T-cell (primary cell): ENCODE results near the gene SVOP. TPM values are rescaled to one million over a fixed set of nuclear protein-coding genes. Genes with fewer than 3 reads are reported as not detected.

Experiments used
- ATAC-seq, 4 experiments: fragments of 200-7000 bp in 3 of 4; fragments of 150-1000 bp in 1 of 4; cut with Tn5 transposase; replicated peaks in 1 of 4; 1 replicate in 3 of 4; 2 replicates in 1 of 4; pipeline ENCODE4 v1.10.0; 2021; ENCODE audit warnings: moderate library complexity in 3 of 4, mild to moderate bottlenecking in 2 of 4, moderate number of reproducible peaks in 1 of 4
- CTCF ChIA-PET, 2 donors: fragments of 300-600 bp; sonication (Branson Sonifier 250); formaldehyde crosslinking; loops; one replicate each; lab custom pipeline; 2022; ENCODE audit warnings: antibody characterized with exemption in 2 of 2; lab: Charles Lee
- POLR2A ChIA-PET, 2 donors: fragments of 300-600 bp; sonication (Branson Sonifier 250); formaldehyde crosslinking; loops; one replicate each; lab custom pipeline; 2022; ENCODE audit warnings: antibody characterized with exemption in 2 of 2; lab: Charles Lee
- DNase-seq, 35 experiments: peaks; one replicate each; pipeline versions ENCODE4 v3.0.0 to v3.0.0-alpha.2; 2013 to 2023
- H3K27ac ChIP-seq: one replicate; pipeline ENCODE4 v1.5.1; 2013; ENCODE audit warnings: low read length
- H3K27me3 ChIP-seq, 2 experiments: replicated peaks in 1 of 2; 1 replicate in 1 of 2; 2 replicates in 1 of 2; pipeline versions ENCODE4 v1.6.1 to v1.7.0; 2013; ENCODE audit warnings: low read length in 1 of 2, mixed read lengths in 1 of 2; ENCODE audit not compliant: control insufficient read depth in 2 of 2, insufficient read depth in 2 of 2; ENCODE audit errors: extremely low read depth in 1 of 2
- H3K36me3 ChIP-seq, 2 donors: 1 replicate in 1 of 2; 2 replicates in 1 of 2; pipeline versions ENCODE4 v1.6.1 to v1.7.0; 2013; ENCODE audit warnings: low read length in 1 of 2; ENCODE audit not compliant: control insufficient read depth in 2 of 2, insufficient read depth in 1 of 2; ENCODE audit errors: extremely low read depth in 1 of 2
- H3K4me1 ChIP-seq, 2 experiments: 1 replicate in 1 of 2; 2 replicates in 1 of 2; pipeline versions ENCODE4 v1.6.1 to v1.7.0; 2013; ENCODE audit warnings: low read length in 2 of 2, mixed read lengths in 1 of 2; ENCODE audit not compliant: insufficient read depth in 2 of 2, control insufficient read depth in 1 of 2; ENCODE audit errors: extremely low read depth in 1 of 2
- H3K4me3 ChIP-seq, 2 donors: 1 replicate in 1 of 2; 2 replicates in 1 of 2; pipeline versions ENCODE4 v1.5.1 to v1.7.0; 2013; ENCODE audit warnings: mild to moderate bottlenecking in 2 of 2, low read length in 1 of 2, moderate library complexity in 1 of 2; ENCODE audit not compliant: control insufficient read depth in 1 of 2; ENCODE audit errors: extremely low read depth in 1 of 2
- H3K9me3 ChIP-seq: 2 replicates; pipeline ENCODE4 v1.7.0; 2013
- H3K27ac Mint-ChIP-seq, 2 donors: one replicate each; pipeline ENCODE4 v1.8.0; 2020 to 2021; ENCODE audit warnings: mild to moderate bottlenecking in 2 of 2, mixed read lengths in 2 of 2
- H3K27me3 Mint-ChIP-seq, 2 donors: one replicate each; pipeline ENCODE4 v1.8.0; 2021 to 2022; ENCODE audit warnings: mixed read lengths in 2 of 2
- H3K36me3 Mint-ChIP-seq: one replicate; pipeline ENCODE4 v1.8.0; 2021; ENCODE audit warnings: mixed read lengths
- H3K4me1 Mint-ChIP-seq, 3 donors: one replicate each; pipeline ENCODE4 v1.8.0; 2020 to 2022; ENCODE audit warnings: mixed read lengths in 3 of 3, mild to moderate bottlenecking in 1 of 3
- H3K4me3 Mint-ChIP-seq, 3 donors: one replicate each; pipeline ENCODE4 v1.8.0; 2020 to 2022; ENCODE audit warnings: mild to moderate bottlenecking in 3 of 3, mixed read lengths in 3 of 3, moderate library complexity in 3 of 3
- H3K9me3 Mint-ChIP-seq, 3 donors: one replicate each; pipeline ENCODE4 v1.8.0; 2020 to 2022; ENCODE audit warnings: mixed read lengths in 3 of 3
- WGBS: methylation state at CpG from one replicate; pipeline ENCODE4 v1.1.5; 2013; ENCODE audit warnings: missing lambda C conversion rate; ENCODE audit not compliant: insufficient coverage; 5-methylcytosine and 5-hydroxymethylcytosine counted together
- total RNA-seq, 35 experiments: library from RNA in 6 of 35; stranded (reverse) in 6 of 35; fragments of 120-200 nt in 1 of 35; gene quantifications; one replicate each; pipeline versions ENCODE4 v1.2.1 to v1.2.4 and lab custom pipeline; 2013 to 2026

Gene SVOP
- total RNA-seq, 5 donors from 2014 or later (not counting 1 experiment from before 2014, with no cell fraction given): not detected

DNA sequence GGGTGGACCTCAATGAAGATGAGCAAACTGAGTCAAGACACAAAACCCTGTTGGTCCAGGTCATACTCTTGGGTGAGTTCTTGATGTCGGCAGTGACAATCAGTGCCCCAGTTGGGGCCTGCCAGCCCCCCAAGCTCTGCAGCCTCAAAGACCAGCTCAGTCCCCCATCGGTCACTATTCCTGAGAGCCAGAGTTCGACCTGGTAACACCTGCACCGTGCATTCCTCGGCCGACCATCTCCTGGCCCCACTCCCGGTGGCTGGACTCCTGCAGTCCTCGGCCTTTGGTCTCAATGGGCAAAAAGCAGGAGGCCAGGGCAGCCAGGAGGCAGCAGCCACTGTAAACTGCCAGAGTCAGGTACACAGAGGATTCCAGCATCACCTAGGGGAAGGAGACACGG, 108.5 kb downstream of the SVOP start:
- H3K27me3 Mint-ChIP-seq: peaks cover 5 to 11% of the 10 kb centered on the region in 2 donors
- H3K4me1 ChIP-seq: no peaks in the 10 kb centered on the region
- CTCF ChIA-PET: no interaction called here
- no peak overlapping the region for H3K27ac ChIP-seq
- H3K9me3 Mint-ChIP-seq: no peaks in the 10 kb centered on the region
- no peak overlapping the region for H3K4me3 ChIP-seq
- H3K27ac Mint-ChIP-seq: no peak overlapping the region
- no peak overlapping the region for H3K4me3 Mint-ChIP-seq
- ATAC-seq (no peak), DNase-seq (no peak)
- H3K36me3 Mint-ChIP-seq: no peaks in the 10 kb centered on the region
- POLR2A ChIA-PET: no interaction called here
- 90% methylated on average over 8 of the region's 9 CpGs for WGBS
- H3K4me1 Mint-ChIP-seq: peaks cover 0 to 6% (median 0%) of the 10 kb centered on the region in 3 donors
- no peaks in the 10 kb centered on the region for H3K36me3 ChIP-seq
- no peaks in the 10 kb centered on the region for H3K9me3 ChIP-seq
- peaks cover 0 to 21% of the 10 kb centered on the region in 2 experiments for H3K27me3 ChIP-seq

GRCh38 chr12:108911915-108912314, 109.0 kb downstream of the SVOP start:
- 79% methylated on average over 3 of the region's 6 CpGs for WGBS
- no peaks in the 10 kb centered on the region for H3K9me3 ChIP-seq
- H3K27ac ChIP-seq: no peak overlapping the region
- no peak overlapping the region for H3K4me3 ChIP-seq
- H3K4me3 Mint-ChIP-seq: no peak overlapping the region
- H3K27me3 Mint-ChIP-seq: peaks cover 9 to 15% of the 10 kb centered on the region in 2 donors
- CTCF ChIA-PET: no interaction called here
- no peaks in the 10 kb centered on the region for H3K4me1 ChIP-seq
- DNase-seq (no peak), ATAC-seq (no peak)
- no peaks in the 10 kb centered on the region for H3K36me3 Mint-ChIP-seq
- no peaks in the 10 kb centered on the region for H3K9me3 Mint-ChIP-seq
- POLR2A ChIA-PET: no interaction called here
- no peaks in the 10 kb centered on the region for H3K36me3 ChIP-seq
- peaks cover 0 to 25% of the 10 kb centered on the region in 2 experiments for H3K27me3 ChIP-seq
- H3K4me1 Mint-ChIP-seq: peaks cover 0 to 6% (median 0%) of the 10 kb centered on the region in 3 donors
- no peak overlapping the region for H3K27ac Mint-ChIP-seq

DNA sequence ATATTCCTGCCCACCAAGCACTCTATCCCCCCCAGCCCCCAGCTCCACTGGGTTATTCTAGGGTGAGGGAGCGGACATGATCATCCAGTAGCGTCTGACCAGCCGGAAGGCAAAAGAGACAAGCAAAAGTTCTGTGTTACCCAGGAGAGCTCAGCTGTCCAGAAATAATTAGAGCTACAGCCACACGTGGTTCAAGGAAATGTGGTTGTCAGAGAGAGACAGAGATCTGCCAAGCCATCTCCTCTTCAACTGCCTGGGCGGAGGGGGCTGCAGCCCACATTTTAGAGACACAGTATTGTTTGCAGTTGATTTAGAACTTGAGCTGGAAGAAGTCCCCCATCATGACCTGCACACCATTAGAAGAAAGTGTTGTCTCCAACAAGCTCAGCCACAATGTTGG, 110.5 kb downstream of the SVOP start:
- no peaks in the 10 kb centered on the region for H3K4me1 ChIP-seq
- H3K36me3 ChIP-seq: no peaks in the 10 kb centered on the region
- ATAC-seq (no peak), DNase-seq (no peak)
- no peak overlapping the region for H3K4me3 Mint-ChIP-seq
- H3K4me1 Mint-ChIP-seq: peaks cover 0 to 6% (median 2%) of the 10 kb centered on the region in 3 donors
- 90% methylated on average over 4 of the region's 5 CpGs for WGBS
- ChIA-PET CTCF (interaction anchor here in 1 of 2 donors (1.0 kb wide), 1 partner anchor 41 kb away, joined by 3 read pairs; no protein-coding TSS in a partner anchor), POLR2A (no interaction called here)
- peaks cover 0 to 19% of the 10 kb centered on the region in 2 experiments for H3K27me3 ChIP-seq
- peaks cover 13 to 22% of the 10 kb centered on the region in 2 donors for H3K27me3 Mint-ChIP-seq
- no peak overlapping the region for H3K27ac Mint-ChIP-seq
- H3K36me3 Mint-ChIP-seq: no peaks in the 10 kb centered on the region
- no peak overlapping the region for H3K27ac ChIP-seq
- no peaks in the 10 kb centered on the region for H3K9me3 Mint-ChIP-seq
- no peaks in the 10 kb centered on the region for H3K9me3 ChIP-seq
- no peak overlapping the region for H3K4me3 ChIP-seq

DNA sequence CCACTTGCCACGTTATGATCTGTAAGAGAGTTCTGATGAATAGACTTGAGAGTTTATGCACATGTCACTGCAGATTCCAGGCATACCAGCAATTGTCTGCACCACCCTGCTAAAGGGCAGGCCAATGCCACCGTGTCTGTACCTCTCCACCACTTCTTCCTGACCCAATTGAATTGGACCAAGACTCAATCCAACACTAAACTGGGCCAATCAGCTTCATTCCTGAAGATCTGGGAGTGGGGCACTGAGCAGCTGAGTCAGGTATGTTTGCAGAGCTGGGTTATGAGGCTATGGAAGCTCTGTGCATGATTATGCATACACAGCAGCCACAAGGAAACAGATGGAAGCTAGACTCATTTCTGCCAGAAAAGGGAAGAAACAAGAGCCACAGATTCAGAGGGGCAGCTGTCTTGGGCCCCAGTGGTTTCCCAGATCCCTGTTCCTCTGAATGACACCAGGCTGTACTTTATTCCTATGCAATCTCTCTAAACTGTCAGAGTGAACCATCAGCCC, 113.0 kb downstream of the SVOP start:
- no peaks in the 10 kb centered on the region for H3K4me1 ChIP-seq
- ChIA-PET POLR2A (no interaction called here), CTCF (interaction anchor here in 1 of 2 donors (0.9 kb wide), 1 partner anchor 71 kb away, joined by 3 read pairs; no protein-coding TSS in a partner anchor)
- Mint-ChIP-seq H3K9me3 (no peaks in the 10 kb centered on the region), H3K4me1 (peaks cover 0 to 2% (median 0%) of the 10 kb centered on the region in 3 donors), H3K36me3 (no peaks in the 10 kb centered on the region), H3K27me3 (peaks cover 13 to 29% of the 10 kb centered on the region in 2 donors), H3K4me3 (no peak overlapping the region), H3K27ac (no peak overlapping the region)
- peaks cover 0 to 19% of the 10 kb centered on the region in 2 experiments for H3K27me3 ChIP-seq
- WGBS: 0% methylated on average over 1 of the region's 2 CpGs
- no peak overlapping the region for H3K27ac ChIP-seq
- H3K9me3 ChIP-seq: no peaks in the 10 kb centered on the region
- H3K4me3 ChIP-seq: no peak overlapping the region
- ATAC-seq: no peak
- DNase-seq: no peak
- no peaks in the 10 kb centered on the region for H3K36me3 ChIP-seq

- H3K27me3 Mint-ChIP-seq: peaks cover 13 to 29% of the 10 kb centered on the region in 2 donors
- no peaks in the 10 kb centered on the region for H3K9me3 Mint-ChIP-seq
- no peak overlapping the region for H3K27ac Mint-ChIP-seq
- Histone ChIP-seq H3K9me3 (no peaks in the 10 kb centered on the region), H3K27me3 (peaks cover 0 to 23% of the 10 kb centered on the region in 2 experiments), H3K4me3 (no peak overlapping the region), H3K27ac (no peak overlapping the region), H3K36me3 (no peaks in the 10 kb centered on the region), H3K4me1 (no peaks in the 10 kb centered on the region)
- ChIA-PET CTCF (no interaction called here), POLR2A (no interaction called here)
- no peak overlapping the region for H3K4me3 Mint-ChIP-seq
- ATAC-seq (no peak), DNase-seq (no peak)
- H3K4me1 Mint-ChIP-seq: peaks cover 0 to 2% (median 0%) of the 10 kb centered on the region in 3 donors
- H3K36me3 Mint-ChIP-seq: no peaks in the 10 kb centered on the region
- WGBS: no CpG with 5 or more reads among the region's 2 CpGs
Measured at GRCh38 chr12:108906971-108907370, 113.9 kb downstream of the SVOP start.

- no peaks in the 10 kb centered on the region for H3K4me1 ChIP-seq
- CTCF ChIA-PET: no interaction called here
- no peaks in the 10 kb centered on the region for H3K9me3 ChIP-seq
- DNase-seq (no peak), ATAC-seq (no peak)
- Mint-ChIP-seq H3K4me1 (peaks cover 0 to 2% (median 0%) of the 10 kb centered on the region in 3 donors), H3K27me3 (peaks cover 16 to 30% of the 10 kb centered on the region in 2 donors), H3K9me3 (no peaks in the 10 kb centered on the region), H3K4me3 (no peak overlapping the region), H3K27ac (no peak overlapping the region), H3K36me3 (no peaks in the 10 kb centered on the region)
- WGBS: 51% methylated on average over 2 of the region's 5 CpGs
- POLR2A ChIA-PET: no interaction called here
- peaks cover 0 to 32% of the 10 kb centered on the region in 2 experiments for H3K27me3 ChIP-seq
- no peak overlapping the region for H3K4me3 ChIP-seq
- H3K27ac ChIP-seq: no peak overlapping the region
- no peaks in the 10 kb centered on the region for H3K36me3 ChIP-seq
Measured at GRCh38 chr12:108905725-108906124, 115.1 kb downstream of the SVOP start.
